GM19035 (cell line): ENCODE results near the gene AKAP9.
"Not testable (repeated sequence)": the region's sequence is repeated elsewhere in the genome, so short reads cannot be mapped to it uniquely, and the experiment has no call there.

Experiments used
- ATAC-seq: cut with Tn5 transposase; IDR thresholded peaks from one replicate; pipeline ENCODE4 v1.9.1; 2021; ENCODE audit not compliant: unreplicated experiment

AKAP9 gene

GRCh38 chr7:92057375-92057774 is 116.7 kb downstream of the AKAP9 start:
- ATAC-seq, result no peak

GRCh38 chr7:92058040-92058439 is 117.4 kb downstream of the AKAP9 start:
- no peak for ATAC-seq

GRCh38 chr7:92058899-92059298 is 118.2 kb downstream of the AKAP9 start:
- no peak for ATAC-seq

GRCh38 chr7:92061154-92061553 is 120.5 kb downstream of the AKAP9 start:
- no peak for ATAC-seq

GRCh38 chr7:92064438-92065029 is 123.9 kb downstream of the AKAP9 start:
- ATAC-seq, result no peak

- ATAC-seq, result no peak
These were observed 130.4 kb downstream of the AKAP9 start for GRCh38 chr7:92071032-92071431.

GRCh38 chr7:92072121-92072520 is 131.5 kb downstream of the AKAP9 start:
- ATAC-seq, result no peak

- no peak for ATAC-seq
These were observed 132.0 kb downstream of the AKAP9 start for GRCh38 chr7:92072708-92073107.

GRCh38 chr7:92075455-92076158 is 134.9 kb downstream of the AKAP9 start:
- peak; percentile 90 for ATAC-seq

GRCh38 chr7:92076509-92076908 is 135.8 kb downstream of the AKAP9 start:
- ATAC-seq, result no peak

GRCh38 chr7:92083922-92084321 is 143.3 kb downstream of the AKAP9 start:
- ATAC-seq, result not testable (repeated sequence)

- no peak for ATAC-seq
These were observed 147.6 kb downstream of the AKAP9 start for GRCh38 chr7:92088266-92088665.

- no peak for ATAC-seq
These were observed 151.5 kb downstream of the AKAP9 start for GRCh38 chr7:92092210-92092609.

- ATAC-seq, result no peak
These were observed 154.7 kb downstream of the AKAP9 start for GRCh38 chr7:92095380-92095779.

- no peak for ATAC-seq
These were observed 159.9 kb downstream of the AKAP9 start for GRCh38 chr7:92100534-92100933.

- not testable (repeated sequence) for ATAC-seq
These were observed 162.2 kb downstream of the AKAP9 start for GRCh38 chr7:92102862-92103261.

GRCh38 chr7:92108821-92109220 is 168.2 kb downstream of the AKAP9 start:
- ATAC-seq, result no peak

GRCh38 chr7:92110857-92111256 is 170.2 kb downstream of the AKAP9 start:
- no peak for ATAC-seq

GRCh38 chr7:92115821-92116220 is 175.2 kb downstream of the AKAP9 start:
- no peak for ATAC-seq

- no peak for ATAC-seq
These were observed 176.3 kb downstream of the AKAP9 start for GRCh38 chr7:92116949-92117348.

GRCh38 chr7:92119213-92119759 is 178.6 kb downstream of the AKAP9 start:
- no peak for ATAC-seq

GRCh38 chr7:92121681-92122080 is 181.0 kb downstream of the AKAP9 start:
- no peak for ATAC-seq

GRCh38 chr7:92131093-92131492 is 190.4 kb downstream of the AKAP9 start:
- no peak for ATAC-seq
